B cell (primary cell): ENCODE data around the gene BEGAIN. TPM values are rescaled to one million over a fixed set of nuclear protein-coding genes. Genes with fewer than 3 reads are reported as not detected.

Source experiments
- ATAC-seq: fragments of 200-7000 bp; cut with Tn5 transposase; one replicate; pipeline ENCODE4 v1.10.0; 2021; ENCODE audit warnings: low read depth, mild to moderate bottlenecking, moderate number of reproducible peaks, moderate library complexity
- CTCF ChIA-PET: fragments of 350-600 bp; sonication (Branson Sonifier 250); formaldehyde crosslinking; loops from one replicate; lab custom pipeline; 2021; ENCODE audit warnings: antibody characterized with exemption, inconsistent platforms; lab: Charles Lee
- POLR2A ChIA-PET: fragments of 350-600 bp; sonication (Branson Sonifier 250); formaldehyde crosslinking; loops from one replicate; lab custom pipeline; 2021; ENCODE audit warnings: antibody characterized with exemption; lab: Charles Lee
- DNase-seq: peaks from one replicate; pipeline ENCODE4 v3.0.0; 2013
- H2AFZ ChIP-seq: 2 replicates; pipeline ENCODE4 v1.6.1; 2012; ENCODE audit warnings: mild to moderate bottlenecking, low read depth, low read length; ENCODE audit not compliant: insufficient read depth, poor library complexity, severe bottlenecking
- H3K27ac ChIP-seq, 2 donors: 1 replicate in 1 of 2; 2 replicates in 1 of 2; pipeline ENCODE4 v1.5.1; 2012 to 2013; ENCODE audit warnings: low read length in 2 of 2, mild to moderate bottlenecking in 2 of 2, moderate library complexity in 1 of 2
- H3K27me3 ChIP-seq, 4 experiments: fragments of 200-600 bp in 1 of 4; sonication (generic) in 1 of 4; replicated peaks in 1 of 4; 1 replicate in 2 of 4; 2 replicates in 2 of 4; pipeline versions ENCODE4 v1.6.1 to v1.7.0; 2013 to 2016; ENCODE audit warnings: low read length in 3 of 4, mild to moderate bottlenecking in 2 of 4, mixed read lengths in 1 of 4, moderate library complexity in 1 of 4; ENCODE audit not compliant: insufficient read depth in 4 of 4, control insufficient read depth in 3 of 4; ENCODE audit errors: control extremely low read depth in 1 of 4
- H3K36me3 ChIP-seq, 2 experiments: replicated peaks in 1 of 2; 1 replicate in 1 of 2; 2 replicates in 1 of 2; pipeline versions ENCODE4 v1.6.1 to v1.7.1; 2013; ENCODE audit warnings: low read length in 1 of 2; ENCODE audit not compliant: insufficient read depth in 2 of 2, control insufficient read depth in 1 of 2; ENCODE audit errors: control extremely low read depth in 1 of 2, extremely low read depth in 1 of 2
- H3K4me1 ChIP-seq, 2 donors: fragments of 200-600 bp in 1 of 2; sonication (generic) in 1 of 2; 1 replicate in 1 of 2; 2 replicates in 1 of 2; pipeline versions ENCODE4 v1.5.1 to v1.6.1; 2013 to 2017; ENCODE audit warnings: low read length in 2 of 2; ENCODE audit not compliant: control insufficient read depth in 2 of 2, insufficient read depth in 2 of 2
- H3K4me2 ChIP-seq: replicated peaks from 2 replicates; pipeline ENCODE3; 2012; ENCODE audit warnings: mild to moderate bottlenecking, low read depth, low read length; ENCODE audit not compliant: poor library complexity, severe bottlenecking
- H3K4me3 ChIP-seq, 5 experiments: fragments of 200-600 bp in 1 of 5; sonication (generic) in 1 of 5; 1 replicate in 3 of 5; 2 replicates in 2 of 5; pipeline versions ENCODE4 v1.5.1 to v1.7.0; 2011 to 2016; ENCODE audit warnings: low read length in 4 of 5, mild to moderate bottlenecking in 4 of 5, low read depth in 2 of 5, control low read depth in 1 of 5, moderate library complexity in 1 of 5; ENCODE audit not compliant: insufficient read depth in 1 of 5; ENCODE audit errors: control extremely low read depth in 1 of 5, extremely low read depth in 1 of 5
- H3K79me2 ChIP-seq: fragments of 200-600 bp; sonication (generic); one replicate; pipeline ENCODE4 v1.6.0; 2016; ENCODE audit warnings: low read length; ENCODE audit not compliant: control insufficient read depth, insufficient read depth
- H3K9ac ChIP-seq: fragments of 200-600 bp; sonication (generic); 2 replicates; pipeline ENCODE4 v1.6.1; 2017; ENCODE audit warnings: mild to moderate bottlenecking, low read length, moderate library complexity
- H3K9me3 ChIP-seq, 3 donors: one replicate each; pipeline versions ENCODE4 v1.6.1 to v1.7.1; 2013; ENCODE audit warnings: low read length in 2 of 3; ENCODE audit not compliant: control insufficient read depth in 2 of 3, insufficient read depth in 1 of 3; ENCODE audit errors: control extremely low read depth in 1 of 3
- H4K20me1 ChIP-seq: 2 replicates; pipeline ENCODE4 v1.6.0; 2012; ENCODE audit warnings: mild to moderate bottlenecking, low read length; ENCODE audit not compliant: insufficient read depth, control insufficient read depth, poor library complexity, severe bottlenecking
- H3K27ac Mint-ChIP-seq: one replicate; pipeline ENCODE4 v1.8.0; 2021; ENCODE audit warnings: mixed read lengths
- H3K27me3 Mint-ChIP-seq: one replicate; pipeline ENCODE4 v1.8.0; 2021; ENCODE audit warnings: mixed read lengths
- H3K4me1 Mint-ChIP-seq: one replicate; pipeline ENCODE4 v1.8.0; 2021; ENCODE audit warnings: mixed read lengths
- H3K4me3 Mint-ChIP-seq: one replicate; pipeline ENCODE4 v1.8.0; 2021; ENCODE audit warnings: mixed read lengths
- H3K9me3 Mint-ChIP-seq: one replicate; pipeline ENCODE4 v1.8.0; 2022; ENCODE audit warnings: mixed read lengths; ENCODE audit not compliant: insufficient read depth
- EZH2 ChIP-seq: IDR thresholded peaks from 2 replicates; pipeline ENCODE4 v1.6.1; 2012; ENCODE audit warnings: borderline replicate concordance, low read depth, mild to moderate bottlenecking, moderate library complexity, low read length; ENCODE audit not compliant: insufficient read depth, poor library complexity, severe bottlenecking
- WGBS: methylation state at CpG from one replicate; pipeline ENCODE4 v1.1.5; 2013; ENCODE audit warnings: missing lambda C conversion rate; ENCODE audit not compliant: insufficient coverage; 5-methylcytosine and 5-hydroxymethylcytosine counted together
- intact Hi-C: fragments of 100-400 bp; cut with micrococcal nuclease; formaldehyde crosslinking; loops from one replicate; pipeline ENCODE4 v1.10.0; 2022
- polyA plus RNA-seq: library from polyadenylated mRNA; depleted of rRNA; stranded (reverse); fragments of >200 nt; gene quantifications from 2 replicates; pipeline ENCODE4 v1.2.3, GENCODE V29; 2012
- total RNA-seq, 2 donors: library from RNA; stranded (reverse); fragments of 120-200 nt in 1 of 2; gene quantifications; 1 replicate in 1 of 2; 2 replicates in 1 of 2; pipeline versions ENCODE4 v1.2.3 to v1.2.4, GENCODE V29; 2013 to 2022
- TF ChIP-seq, protein P1 (sequence below): fragments of 200-600 bp; IDR thresholded peaks from one replicate; pipeline ENCODE4 v1.8.0; 2022; ENCODE audit warnings: antibody characterized with exemption, mild to moderate bottlenecking

The BEGAIN gene
- total and polyA plus RNA-seq, 2 donors (not counting 1 experiment from before 2014, with no cell fraction given), result 4.9 TPM; not detected in 1

DNA sequence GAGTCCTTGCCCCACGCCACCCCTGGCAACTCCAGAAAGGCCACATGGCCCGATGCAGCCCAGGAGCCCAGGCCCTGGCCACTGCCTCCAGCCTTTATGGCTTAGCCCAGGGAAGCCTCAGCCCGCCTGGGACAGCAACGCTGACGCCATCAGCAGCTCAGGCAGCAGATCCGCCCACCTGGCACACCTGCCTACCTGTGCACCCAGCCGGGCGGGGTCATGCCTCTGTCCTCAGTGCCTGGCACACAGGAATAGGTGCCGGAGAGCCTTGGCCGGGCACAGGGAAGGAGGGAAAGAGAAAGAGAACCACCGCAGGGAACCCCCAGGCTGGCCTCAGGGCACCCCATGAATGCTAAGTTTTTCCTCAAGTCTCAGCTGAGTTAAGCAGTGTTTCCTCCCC, 21.1 kb downstream of the BEGAIN start:
- Histone ChIP-seq H3K9ac (no peak overlapping the region), H3K27me3 (peaks cover 0 to 43% (median 14%) of the 10 kb centered on the region in 4 experiments), H3K4me2 (no peak overlapping the region), H3K4me1 (peaks cover 5 to 13% of the 10 kb centered on the region in 2 donors), H3K79me2 (no peaks in the 10 kb centered on the region), H3K36me3 (no peaks in the 10 kb centered on the region), H4K20me1 (no peaks in the 10 kb centered on the region), H2AFZ (no peak overlapping the region), H3K4me3 (no peak overlapping the region), H3K27ac (no peak overlapping the region), H3K9me3 (peaks cover 0 to 13% (median 0%) of the 10 kb centered on the region in 3 donors)
- TF ChIP-seq, protein P1, sequence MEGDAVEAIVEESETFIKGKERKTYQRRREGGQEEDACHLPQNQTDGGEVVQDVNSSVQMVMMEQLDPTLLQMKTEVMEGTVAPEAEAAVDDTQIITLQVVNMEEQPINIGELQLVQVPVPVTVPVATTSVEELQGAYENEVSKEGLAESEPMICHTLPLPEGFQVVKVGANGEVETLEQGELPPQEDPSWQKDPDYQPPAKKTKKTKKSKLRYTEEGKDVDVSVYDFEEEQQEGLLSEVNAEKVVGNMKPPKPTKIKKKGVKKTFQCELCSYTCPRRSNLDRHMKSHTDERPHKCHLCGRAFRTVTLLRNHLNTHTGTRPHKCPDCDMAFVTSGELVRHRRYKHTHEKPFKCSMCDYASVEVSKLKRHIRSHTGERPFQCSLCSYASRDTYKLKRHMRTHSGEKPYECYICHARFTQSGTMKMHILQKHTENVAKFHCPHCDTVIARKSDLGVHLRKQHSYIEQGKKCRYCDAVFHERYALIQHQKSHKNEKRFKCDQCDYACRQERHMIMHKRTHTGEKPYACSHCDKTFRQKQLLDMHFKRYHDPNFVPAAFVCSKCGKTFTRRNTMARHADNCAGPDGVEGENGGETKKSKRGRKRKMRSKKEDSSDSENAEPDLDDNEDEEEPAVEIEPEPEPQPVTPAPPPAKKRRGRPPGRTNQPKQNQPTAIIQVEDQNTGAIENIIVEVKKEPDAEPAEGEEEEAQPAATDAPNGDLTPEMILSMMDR, result no peak
- TF ChIP-seq EZH2, result no peak
- no peak overlapping the region for H3K27ac Mint-ChIP-seq
- H3K27me3 Mint-ChIP-seq, result peaks cover 38% of the 10 kb centered on the region
- WGBS, result 86% methylated on average over 11 of the region's 11 CpGs
- ATAC-seq (no peak), DNase-seq (no peak)
- H3K4me3 Mint-ChIP-seq, result no peak overlapping the region
- intact Hi-C loops, result no loop called here
- ChIA-PET POLR2A (no interaction called here), CTCF (no interaction called here)
- peaks cover 2% of the 10 kb centered on the region for H3K4me1 Mint-ChIP-seq
- no peaks in the 10 kb centered on the region for H3K9me3 Mint-ChIP-seq

DNA sequence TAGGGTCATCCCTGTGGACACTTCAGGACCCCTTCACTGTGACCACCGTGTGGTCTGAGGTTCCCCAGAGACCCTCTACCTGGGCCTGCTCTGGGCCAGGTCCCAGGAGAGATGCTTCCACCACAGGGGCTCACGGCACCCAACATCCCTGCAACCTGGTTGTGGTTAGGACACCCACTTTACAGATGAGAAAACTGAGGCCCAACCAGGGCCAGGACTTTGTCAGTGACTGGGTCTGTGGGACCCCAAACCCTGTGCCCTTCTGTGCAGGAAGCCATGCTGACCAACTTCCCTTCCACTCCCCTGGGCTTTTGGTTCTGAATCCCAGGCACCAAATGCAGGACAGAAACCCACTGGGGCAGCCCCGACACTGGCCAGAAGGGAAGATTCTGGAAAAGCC, 21.6 kb downstream of the BEGAIN start:
- no peak for TF ChIP-seq EZH2
- TF ChIP-seq, protein P1, result no peak

More for the DNA sequence above, 21.6 kb downstream of the BEGAIN start:
- H3K9me3 Mint-ChIP-seq, result no peaks in the 10 kb centered on the region
- no peak overlapping the region for H3K4me2 ChIP-seq
- no peak for DNase-seq
- H3K27ac Mint-ChIP-seq, result no peak overlapping the region
- peaks cover 5 to 13% of the 10 kb centered on the region in 2 donors for H3K4me1 ChIP-seq
- no peak for ATAC-seq
- no peak overlapping the region for H3K4me3 ChIP-seq
- H3K27me3 Mint-ChIP-seq, result peaks cover 33% of the 10 kb centered on the region
- no peak overlapping the region for H3K4me3 Mint-ChIP-seq
- POLR2A ChIA-PET, result no interaction called here
- peaks cover 0 to 39% (median 14%) of the 10 kb centered on the region in 4 experiments for H3K27me3 ChIP-seq
- no peaks in the 10 kb centered on the region for H4K20me1 ChIP-seq
- WGBS, result 64% methylated on average over 3 of the region's 3 CpGs
- CTCF ChIA-PET, result no interaction called here
- no peak overlapping the region for H3K27ac ChIP-seq
- peaks cover 2% of the 10 kb centered on the region for H3K4me1 Mint-ChIP-seq
- no peak overlapping the region for H3K9ac ChIP-seq
- peaks cover 0 to 13% (median 0%) of the 10 kb centered on the region in 3 donors for H3K9me3 ChIP-seq
- no peaks in the 10 kb centered on the region for H3K36me3 ChIP-seq
- H2AFZ ChIP-seq, result no peak overlapping the region
- intact Hi-C loops, result no loop called here
- H3K79me2 ChIP-seq, result no peaks in the 10 kb centered on the region
